H1 (cell line): ENCODE data around the gene HP1BP3. TPM values are rescaled to one million over a fixed set of nuclear protein-coding genes. Genes with fewer than 3 reads are reported as not detected.

ENCODE experiments used
- polyA plus RNA-seq, 7 experiments: library from polyadenylated mRNA; depleted of rRNA in 3 of 7; stranded (reverse) in 5 of 7; unstranded in 2 of 7; fragments of >200 nt in 5 of 7; fragments of 200-250 nt in 2 of 7; gene quantifications; 1 replicate in 5 of 7; 2 replicates in 1 of 7; 4 replicates in 1 of 7; pipeline versions ENCODE4 v1.2.1 to v1.2.3, GENCODE V29; 2011 to 2013; ENCODE audit warnings: missing spikeins in 2 of 7, mixed read lengths in 2 of 7
- total RNA-seq: library from RNA; stranded (reverse); fragmentation: NEBNext Ultra II Directional; extraction: Animal tissue kit (Norgen Biotek cat#: 25700); gene quantifications from 2 replicates; pipeline ENCODE4 v1.2.1, GENCODE V29; 2021
- TF ChIP-seq, protein P1 (sequence below): IDR thresholded peaks from 2 replicates; pipeline ENCODE4 v1.6.1; 2012; ENCODE audit warnings: inconsistent platforms

Gene HP1BP3
- total and polyA plus RNA-seq, 2 of the 8 experiments (the other 6 are each of a cell fraction or from before 2014, with no cell fraction given) = 47.4 to 125 TPM

DNA sequence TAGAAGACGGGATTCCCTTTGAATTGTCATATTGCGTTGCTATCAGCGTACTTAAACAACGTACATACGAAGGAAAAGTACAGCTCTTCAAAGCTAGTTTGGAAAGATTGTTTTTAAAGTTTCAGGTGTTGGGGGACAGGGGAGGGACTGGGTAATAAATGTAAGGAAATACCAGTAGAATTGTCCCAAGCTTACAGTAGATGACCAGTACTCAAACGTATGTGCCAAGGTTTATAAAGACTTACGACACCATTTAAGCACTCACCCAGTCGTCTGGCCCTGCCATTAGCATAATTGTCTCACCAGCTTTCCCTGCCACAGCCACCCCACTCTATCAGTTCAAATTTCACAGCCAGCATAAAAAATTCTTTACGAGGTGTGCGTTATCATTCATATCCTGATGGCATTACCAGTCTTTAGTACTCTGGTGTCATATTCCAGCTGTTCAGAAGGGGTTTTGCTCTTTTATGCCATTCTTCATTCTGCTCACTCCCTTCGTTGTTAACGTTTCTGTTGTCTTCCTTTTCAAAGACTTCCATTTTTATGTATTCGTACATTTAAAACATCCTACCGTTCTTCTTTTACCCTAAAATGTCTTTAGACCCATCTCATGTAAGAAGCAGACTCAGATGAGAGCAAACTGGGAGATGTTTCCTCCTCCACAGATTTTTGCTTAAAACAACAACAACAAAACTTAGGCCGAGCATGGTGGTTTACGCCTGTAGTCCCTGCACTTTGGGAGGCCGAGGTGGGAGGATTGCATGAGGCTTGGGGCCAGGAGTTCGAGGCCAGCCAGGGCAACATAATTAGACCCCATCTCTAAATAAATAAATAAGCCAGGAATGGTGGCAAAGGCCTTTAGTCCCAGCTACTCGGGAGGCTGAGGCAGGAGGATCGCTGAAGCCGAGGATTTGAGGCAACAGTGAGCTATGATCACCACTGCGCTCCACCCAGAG lies 1.0 kb upstream of the HP1BP3 start (continued):
- TF ChIP-seq, protein P1, sequence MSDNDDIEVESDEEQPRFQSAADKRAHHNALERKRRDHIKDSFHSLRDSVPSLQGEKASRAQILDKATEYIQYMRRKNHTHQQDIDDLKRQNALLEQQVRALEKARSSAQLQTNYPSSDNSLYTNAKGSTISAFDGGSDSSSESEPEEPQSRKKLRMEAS = no peak
